Bronchial smooth muscle cell (primary cell): Measurements from ENCODE around the gene SLC1A4. TPM values are rescaled to one million over a fixed set of nuclear protein-coding genes. Genes with fewer than 3 reads are reported as not detected.

ENCODE experiments used
- total RNA-seq: library from RNA; depleted of rRNA; stranded (reverse); fragments of >200 nt; gene quantifications from 2 replicates; pipeline ENCODE4 v1.2.1, GENCODE V29; 2014

The SLC1A4 gene
- 2.8 and 5.9 TPM in 2 replicates for total RNA-seq

GRCh38 chr2:64989126-64989981, at the start of gene SLC1A4:
Gene SLC1A4, plus strand, starts transcription at chr2:64989399. Its CDS starts 245 bp downstream, at chr2:64989644.

GRCh38 chr2:65056215-65057053, 67.2 kb downstream of the SLC1A4 start, which contains the start of gene CEP68:
Gene CEP68, plus strand, starts transcription at chr2:65056416. Its CDS starts 13,029 bp downstream, at chr2:65069445.

Other genes starting within 250 kb of the SLC1A4 start
- 7.6 and 12.8 TPM in 2 replicates for gene CEP68, start 67.0 kb downstream of the SLC1A4 start, total RNA-seq
- 65.4 and 85.0 TPM in 2 replicates for gene RAB1A, start 140.7 kb downstream of the SLC1A4 start, total RNA-seq
- 46.5 and 90.6 TPM in 2 replicates for gene ACTR2, start 238.4 kb downstream of the SLC1A4 start, total RNA-seq